WTC11 (cell line): ENCODE data around the gene MOB3A. TPM values are rescaled to one million over a fixed set of nuclear protein-coding genes. Genes with fewer than 3 reads are reported as not detected.
A peak's percentile ranks its signal among the peaks of the same experiment; 100 is the strongest.

Experiments
- ATAC-seq: fragments of 200-7000 bp; cut with Tn5 transposase; 2 replicates; pipeline ENCODE4 v1.10.0; 2021; ENCODE audit warnings: mild to moderate bottlenecking, moderate library complexity
- CTCF ChIA-PET: fragments of 300-600 bp; sonication (Branson Sonifier 250); formaldehyde crosslinking; loops from one replicate; lab custom pipeline; 2021; ENCODE audit warnings: antibody characterized with exemption; lab: Charles Lee
- POLR2A ChIA-PET: fragments of 350-600 bp; sonication (Branson Sonifier 250); formaldehyde crosslinking; loops from one replicate; lab custom pipeline; 2021; ENCODE audit warnings: antibody characterized with exemption; lab: Charles Lee
- DNase-seq: peaks from one replicate; pipeline ENCODE4 v3.0.0; 2021; ENCODE audit warnings: low spot score
- H3K27ac Mint-ChIP-seq: 2 replicates; pipeline ENCODE4 v1.8.0; 2021; ENCODE audit warnings: mixed read lengths
- H3K27me3 Mint-ChIP-seq: 2 replicates; pipeline ENCODE4 v1.8.0; 2021; ENCODE audit warnings: low read depth, mild to moderate bottlenecking, moderate library complexity, mixed read lengths
- H3K36me3 Mint-ChIP-seq: 2 replicates; pipeline ENCODE4 v1.8.0; 2021; ENCODE audit warnings: mixed read lengths
- H3K4me1 Mint-ChIP-seq: 2 replicates; pipeline ENCODE4 v1.8.0; 2022; ENCODE audit warnings: mixed read lengths
- H3K4me3 Mint-ChIP-seq: 2 replicates; pipeline ENCODE4 v1.8.0; 2021; ENCODE audit warnings: mild to moderate bottlenecking, moderate library complexity, mixed read lengths
- H3K9me3 Mint-ChIP-seq: 2 replicates; pipeline ENCODE4 v1.8.0; 2021; ENCODE audit warnings: mixed read lengths
- AR ChIP-seq: fragments of 250-450 bp; sonication (Bioruptor Pico); IDR thresholded peaks from 2 replicates; pipeline ENCODE4 v1.9.0; 2021; ENCODE audit warnings: mild to moderate bottlenecking
- ARID4B ChIP-seq: sonication (generic); formaldehyde crosslinking; IDR thresholded peaks from 2 replicates; pipeline ENCODE4 v1.8.0; 2023; ENCODE audit warnings: missing genetic modification reagents, mild to moderate bottlenecking, borderline replicate concordance
- ATF1 ChIP-seq: sonication (generic); formaldehyde crosslinking; IDR thresholded peaks from 2 replicates; pipeline ENCODE4 v1.8.1; 2023; ENCODE audit warnings: mild to moderate bottlenecking, moderate library complexity, missing genetic modification reagents
- ETV6 ChIP-seq: sonication (generic); formaldehyde crosslinking; IDR thresholded peaks from 2 replicates; pipeline ENCODE4 v1.8.1; 2022; ENCODE audit warnings: mild to moderate bottlenecking, missing genetic modification reagents
- GTF2I ChIP-seq: fragments of 250-450 bp; sonication (Bioruptor Pico); conservative IDR thresholded peaks from 2 replicates; pipeline ENCODE4 v1.4.0; 2021; ENCODE audit warnings: mild to moderate bottlenecking
- NR1H2 ChIP-seq: sonication (generic); formaldehyde crosslinking; IDR thresholded peaks from 2 replicates; pipeline ENCODE4 v1.9.0; 2021; ENCODE audit warnings: mild to moderate bottlenecking, moderate library complexity, missing genetic modification reagents
- RELA ChIP-seq: sonication (generic); formaldehyde crosslinking; IDR thresholded peaks from 2 replicates; pipeline ENCODE4 v1.8.1; 2022; ENCODE audit warnings: missing genetic modification reagents, mild to moderate bottlenecking, borderline replicate concordance
- RORB ChIP-seq: fragments of 250-450 bp; sonication (Bioruptor Pico); IDR thresholded peaks from 2 replicates; pipeline ENCODE4 v1.9.0; 2021; ENCODE audit warnings: mild to moderate bottlenecking
- ZBTB21 ChIP-seq: sonication (generic); formaldehyde crosslinking; IDR thresholded peaks from 2 replicates; pipeline ENCODE4 v1.8.1; 2023; ENCODE audit warnings: mild to moderate bottlenecking, missing genetic modification reagents, borderline replicate concordance
- ZNF121 ChIP-seq: sonication (generic); formaldehyde crosslinking; IDR thresholded peaks from 2 replicates; pipeline ENCODE4 v1.8.0; 2023; ENCODE audit warnings: missing genetic modification reagents
- ZNF317 ChIP-seq: sonication (generic); formaldehyde crosslinking; IDR thresholded peaks from 2 replicates; pipeline ENCODE4 v1.8.1; 2023; ENCODE audit warnings: low read depth, mild to moderate bottlenecking, moderate library complexity, missing genetic modification reagents, borderline replicate concordance
- ZNF512 ChIP-seq: sonication (generic); formaldehyde crosslinking; IDR thresholded peaks from 2 replicates; pipeline ENCODE4 v1.8.1; 2022; ENCODE audit warnings: missing genetic modification reagents, borderline replicate concordance
- ZNF671 ChIP-seq: fragments of 250-450 bp; sonication (Bioruptor Pico); IDR thresholded peaks from 2 replicates; pipeline ENCODE4 v1.8.0; 2021; ENCODE audit warnings: mild to moderate bottlenecking
- total RNA-seq: library from RNA; stranded (reverse); gene quantifications from 3 replicates; pipeline ENCODE4 v1.2.3, GENCODE V29; 2021

Gene MOB3A
- total RNA-seq, 1 experiment from 2014 or later: 8.1 TPM

GRCh38 chr19:2144190-2144589 lies 48.1 kb upstream of the MOB3A start:
- peak overlapping the region; percentile 49; the same call in 1 of the 2 replicates for H3K27ac Mint-ChIP-seq
- ChIA-PET POLR2A (no interaction called here), CTCF (interaction anchor here (0.6 to 1.3 kb wide), 3 partner anchors 118 to 1287 kb away, joined by 3 to 5 read pairs (median 4); no protein-coding TSS in a partner anchor)
- H3K9me3 Mint-ChIP-seq: no peaks in the 10 kb centered on the region
- DNase-seq (no peak), ATAC-seq (no peak)
- TF ChIP-seq ZNF671 (CRISPR knock-in tag) (no peak), NR1H2 (CRISPR knock-in tag) (no peak), ETV6 (CRISPR knock-in tag) (no peak), GTF2I (CRISPR knock-in tag) (no peak), ATF1 (CRISPR knock-in tag) (no peak), ZBTB21 (CRISPR knock-in tag) (no peak), ZNF512 (no peak), AR (CRISPR knock-in tag) (no peak), ZNF317 (CRISPR knock-in tag) (no peak), RELA (CRISPR knock-in tag) (no peak), ARID4B (CRISPR knock-in tag) (no peak)
- H3K36me3 Mint-ChIP-seq: peaks cover 10% of the 10 kb centered on the region
- H3K4me3 Mint-ChIP-seq: no peak overlapping the region
- no peaks in the 10 kb centered on the region for H3K27me3 Mint-ChIP-seq
- peaks cover 15% of the 10 kb centered on the region for H3K4me1 Mint-ChIP-seq

- Mint-ChIP-seq H3K4me3 (no peak overlapping the region), H3K4me1 (peaks cover 5% of the 10 kb centered on the region), H3K27ac (no peak overlapping the region), H3K36me3 (peaks cover 21% of the 10 kb centered on the region), H3K9me3 (no peaks in the 10 kb centered on the region), H3K27me3 (no peaks in the 10 kb centered on the region)
- ATAC-seq: no peak
- DNase-seq: no peak
- POLR2A ChIA-PET: interaction anchor here (0.6 kb wide), 2 partner anchors 126 to 756 kb away, joined by 3 read pairs; no protein-coding TSS in a partner anchor
- CTCF ChIA-PET: interaction anchor here (0.5 kb wide), 1 partner anchor 123 kb away, joined by 6 read pairs; no protein-coding TSS in a partner anchor
- peak; percentile 90 for TF ChIP-seq ZNF121 (CRISPR knock-in tag)
- no peak for TF ChIP-seq RORB (CRISPR knock-in tag)
Measured at GRCh38 chr19:2142173-2142829, 46.2 kb upstream of the MOB3A start.
